Activated CD4-positive, alpha-beta T cell treated with anti-CD3 and anti-CD28 coated beads, Interleukin-2, amount 50 U/mL, for 1 hour (primary cell): Measurements from ENCODE around the gene EIF4G1.

Experiments
- DNase-seq: peaks from one replicate; pipeline ENCODE4 v3.0.0-alpha.2; 2020

EIF4G1 gene

DNA sequence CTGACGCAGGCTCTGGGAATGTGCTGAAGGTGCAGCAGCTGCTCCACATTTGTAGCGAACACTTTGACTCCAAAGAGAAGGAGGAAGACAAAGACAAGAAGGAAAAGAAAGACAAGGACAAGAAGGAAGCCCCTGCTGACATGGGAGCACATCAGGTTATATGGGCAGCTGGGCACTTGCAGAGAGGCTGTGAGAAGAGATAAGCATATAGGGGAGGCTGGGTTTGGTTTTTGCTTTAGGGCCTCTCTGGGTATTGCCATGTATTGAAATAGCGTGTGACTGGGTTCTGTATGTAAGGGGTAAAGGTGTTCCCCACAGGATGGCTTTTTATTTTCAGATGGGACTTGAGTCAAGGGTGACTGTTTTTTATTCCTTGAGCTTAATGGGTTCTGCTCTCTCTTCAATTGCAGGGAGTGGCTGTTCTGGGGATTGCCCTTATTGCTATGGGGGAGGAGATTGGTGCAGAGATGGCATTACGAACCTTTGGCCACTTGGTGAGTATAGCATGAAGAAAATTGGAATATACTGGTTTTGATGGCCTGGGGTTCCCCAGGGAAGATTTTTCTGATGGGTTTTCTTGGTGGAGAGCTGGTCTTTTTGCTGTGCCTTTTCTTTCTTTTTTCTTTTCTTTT lies 7.9 kb upstream of the EIF4G1 start:
- no peak for DNase-seq

DNA sequence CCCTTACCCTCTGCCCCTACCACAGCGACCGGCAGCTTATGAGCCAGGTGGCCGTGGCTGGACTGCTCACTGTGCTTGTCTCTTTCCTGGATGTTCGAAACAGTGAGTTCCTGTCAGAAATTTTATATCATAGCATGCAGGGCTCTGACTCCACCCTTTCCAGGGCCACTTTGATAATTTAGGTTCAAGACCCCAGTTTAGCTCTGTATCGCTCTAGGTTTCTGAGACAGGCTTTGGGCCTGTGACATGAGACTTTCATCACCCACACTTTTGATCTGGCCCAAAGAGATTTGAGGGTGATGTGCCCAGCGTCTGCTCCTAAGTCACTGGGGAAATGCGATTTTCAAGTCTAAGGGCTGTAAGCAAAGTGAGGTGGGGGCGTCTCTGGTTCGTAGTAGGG lies 6.5 kb upstream of the EIF4G1 start:
- DNase-seq: no peak

DNA sequence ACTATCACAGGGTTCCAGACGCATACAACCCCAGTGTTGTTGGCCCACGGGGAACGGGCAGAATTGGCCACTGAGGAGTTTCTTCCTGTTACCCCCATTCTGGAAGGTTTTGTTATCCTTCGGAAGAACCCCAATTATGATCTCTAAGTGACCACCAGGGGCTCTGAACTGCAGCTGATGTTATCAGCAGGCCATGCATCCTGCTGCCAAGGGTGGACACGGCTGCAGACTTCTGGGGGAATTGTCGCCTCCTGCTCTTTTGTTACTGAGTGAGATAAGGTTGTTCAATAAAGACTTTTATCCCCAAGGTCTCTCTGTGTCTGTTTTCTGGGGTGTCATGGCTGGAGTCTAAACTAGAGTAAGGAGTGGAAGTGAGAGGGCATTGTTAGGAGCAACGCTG lies 5.7 kb upstream of the EIF4G1 start:
- DNase-seq: no peak

DNA sequence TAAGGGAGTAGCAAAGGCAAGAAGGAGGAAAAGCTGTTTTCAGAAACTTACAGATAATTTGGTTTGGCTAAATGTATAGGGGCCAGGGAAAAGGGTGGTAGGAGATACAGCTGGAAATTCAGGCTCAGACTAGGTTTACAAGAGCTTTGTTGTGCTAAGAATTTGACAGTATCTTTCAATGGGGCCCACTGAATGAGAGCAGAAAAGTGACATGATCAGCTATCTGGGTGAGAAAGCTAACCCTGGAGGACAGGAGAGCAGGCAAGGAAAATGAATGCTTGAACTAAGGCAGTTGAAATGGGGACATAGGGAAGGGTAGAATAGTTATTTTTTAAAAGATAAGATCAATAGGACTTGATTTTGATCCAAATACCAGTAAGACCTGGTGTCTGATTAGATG lies 2.8 kb upstream of the EIF4G1 start:
- no peak for DNase-seq

DNA sequence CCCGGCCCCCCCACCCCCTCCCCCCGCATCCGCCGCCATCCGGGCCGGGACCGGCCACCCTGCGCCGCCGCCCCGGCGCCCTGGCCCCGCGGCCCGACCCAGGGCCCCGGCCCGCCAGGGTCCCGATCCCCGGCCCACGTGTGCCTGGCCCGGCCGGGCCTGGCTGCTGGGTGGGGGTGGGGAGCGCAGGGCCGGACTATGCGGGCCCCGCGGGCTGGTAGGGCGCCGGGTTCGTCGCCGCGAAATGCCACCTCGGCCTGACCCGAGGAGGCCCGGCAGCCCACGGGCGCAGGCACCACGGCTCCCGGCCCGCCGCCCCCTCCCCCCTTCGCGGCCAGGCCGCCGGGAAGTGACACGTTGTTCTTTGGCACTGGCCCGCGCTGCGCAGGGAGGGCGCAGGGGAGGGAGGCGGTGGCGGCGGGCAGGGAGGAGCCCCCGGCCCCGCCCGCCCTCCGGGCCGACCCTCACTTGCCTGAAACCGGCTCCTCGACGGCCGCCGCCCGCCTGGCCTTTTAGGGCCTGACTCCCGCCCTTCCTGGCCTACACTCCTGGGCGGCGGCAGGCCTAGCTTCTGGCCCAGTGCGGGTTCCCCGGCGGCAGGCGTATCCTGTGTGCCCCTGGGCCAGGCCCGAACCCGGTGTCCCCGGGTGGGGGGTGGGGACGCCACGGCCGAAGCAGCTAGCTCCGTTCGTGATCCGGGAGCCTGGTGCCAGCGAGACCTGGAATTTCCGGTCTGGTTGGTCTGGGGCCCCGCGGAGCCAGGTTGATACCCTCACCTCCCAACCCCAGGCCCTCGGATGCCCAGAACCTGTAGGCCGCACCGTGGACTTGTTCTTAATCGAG lies 515 bp downstream of the EIF4G1 start:
- DNase-seq: peak; percentile 62

DNA sequence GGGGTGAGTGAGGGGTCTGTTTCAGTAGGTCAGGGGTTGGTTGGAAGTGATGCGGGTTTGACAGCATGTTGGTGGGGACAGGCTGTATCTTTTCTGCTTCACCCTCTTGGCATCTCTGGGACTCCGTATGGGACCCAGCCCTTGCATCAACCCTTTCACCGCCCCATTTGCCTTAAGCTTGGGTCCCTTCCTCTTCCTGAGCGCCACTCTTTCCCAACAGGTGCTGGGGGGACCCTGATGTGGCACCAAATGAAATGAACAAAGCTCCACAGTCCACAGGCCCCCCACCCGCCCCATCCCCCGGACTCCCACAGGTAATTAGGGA lies 1.1 kb downstream of the EIF4G1 start:
- no peak for DNase-seq

DNA sequence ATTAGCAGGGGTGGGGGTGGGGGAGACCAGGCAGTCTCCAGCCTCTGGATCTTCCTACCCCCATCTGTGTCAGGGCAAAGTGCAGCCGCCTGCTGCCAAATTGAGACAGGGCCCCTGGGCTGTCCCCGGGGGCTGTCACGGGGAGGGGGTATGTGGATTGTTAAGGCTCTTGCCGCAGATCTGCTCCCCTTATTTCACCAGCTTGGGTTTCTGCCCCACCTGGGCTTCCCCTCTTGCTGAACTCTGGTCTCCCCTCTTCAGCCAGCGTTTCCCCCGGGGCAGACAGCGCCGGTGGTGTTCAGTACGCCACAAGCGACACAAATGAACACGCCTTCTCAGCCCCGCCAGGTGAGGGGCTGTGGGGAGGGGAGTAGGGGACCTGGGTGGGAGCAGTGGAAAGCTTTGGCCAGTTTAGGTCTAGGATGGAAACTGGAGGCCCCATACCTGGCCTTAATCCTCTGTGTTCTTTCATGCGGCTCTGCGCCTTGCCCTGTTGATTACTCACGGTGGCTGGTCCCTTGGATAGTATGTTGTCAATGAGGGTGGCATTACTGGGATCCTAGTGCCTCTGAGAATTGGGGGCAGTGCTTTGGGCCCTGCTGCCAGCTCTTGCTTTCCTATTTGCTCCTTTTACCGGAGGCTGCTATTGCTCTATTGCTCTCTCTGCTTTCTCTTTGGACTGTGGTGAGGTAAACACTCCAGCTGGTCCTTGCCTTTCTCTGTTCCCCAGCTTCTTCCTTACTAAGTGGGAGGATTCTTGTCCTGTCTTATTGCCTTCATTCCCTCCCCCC lies 1.7 kb downstream of the EIF4G1 start:
- DNase-seq: no peak

DNA sequence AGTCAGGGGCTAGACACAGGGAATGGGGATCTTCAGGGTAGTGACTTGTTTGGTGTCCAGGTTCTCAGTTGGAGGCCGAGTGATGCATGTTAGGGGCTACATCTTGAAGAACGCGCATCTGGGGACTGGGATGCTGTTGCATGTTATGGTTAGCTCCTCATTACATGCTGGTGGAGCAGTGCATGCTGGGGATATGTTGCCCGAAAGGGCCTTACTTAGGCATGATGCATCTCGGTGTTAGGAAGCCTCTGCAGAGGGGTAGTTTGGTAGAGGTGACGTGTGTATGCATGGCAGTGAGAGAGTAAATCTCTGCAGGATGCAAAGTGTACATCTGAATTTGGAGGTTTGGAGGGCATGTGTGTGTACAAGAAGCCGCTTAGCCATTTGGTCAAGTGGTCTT lies 2.4 kb downstream of the EIF4G1 start:
- DNase-seq: no peak

DNA sequence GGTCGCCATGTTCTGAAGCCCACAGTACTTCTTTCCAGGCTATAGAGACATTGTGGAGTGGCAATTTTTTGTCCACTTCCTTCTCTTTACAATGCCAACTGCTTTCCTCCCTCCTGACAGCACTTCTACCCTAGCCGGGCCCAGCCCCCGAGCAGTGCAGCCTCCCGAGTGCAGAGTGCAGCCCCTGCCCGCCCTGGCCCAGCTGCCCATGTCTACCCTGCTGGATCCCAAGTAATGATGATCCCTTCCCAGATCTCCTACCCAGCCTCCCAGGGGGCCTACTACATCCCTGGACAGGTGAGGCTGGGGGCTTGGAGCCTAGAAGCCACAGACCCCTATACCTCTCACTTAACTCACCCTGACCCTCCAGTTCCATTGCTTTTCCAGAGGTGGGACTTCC lies 2.8 kb downstream of the EIF4G1 start:
- DNase-seq: no peak

DNA sequence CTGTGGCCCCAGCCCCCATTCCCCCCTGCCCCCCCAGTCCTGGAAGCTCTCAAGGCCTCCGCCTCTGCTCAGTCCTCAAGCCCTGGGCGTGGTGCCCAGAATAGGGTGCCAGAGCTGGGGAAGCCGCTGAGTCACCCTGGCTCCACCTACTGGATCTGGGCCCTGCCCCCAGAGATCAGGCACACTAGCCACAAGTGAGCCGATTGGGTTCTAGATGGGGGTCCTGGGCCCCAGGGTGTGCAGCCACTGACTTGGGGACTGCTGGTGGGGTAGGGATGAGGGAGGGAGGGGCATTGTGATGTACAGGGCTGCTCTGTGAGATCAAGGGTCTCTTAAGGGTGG lies 5.7 kb downstream of the EIF4G1 start:
- peak; percentile 38 for DNase-seq

DNA sequence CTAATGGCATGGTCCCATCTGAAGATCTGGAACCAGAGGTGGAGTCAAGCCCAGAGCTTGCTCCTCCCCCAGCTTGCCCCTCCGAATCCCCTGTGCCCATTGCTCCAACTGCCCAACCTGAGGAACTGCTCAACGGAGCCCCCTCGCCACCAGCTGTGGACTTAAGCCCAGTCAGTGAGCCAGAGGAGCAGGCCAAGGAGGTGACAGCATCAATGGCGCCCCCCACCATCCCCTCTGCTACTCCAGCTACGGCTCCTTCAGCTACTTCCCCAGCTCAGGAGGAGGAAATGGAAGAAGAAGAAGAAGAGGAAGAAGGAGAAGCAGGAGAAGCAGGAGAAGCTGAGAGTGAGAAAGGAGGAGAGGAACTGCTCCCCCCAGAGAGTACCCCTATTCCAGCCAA lies 7.3 kb downstream of the EIF4G1 start:
- DNase-seq: no peak

DNA sequence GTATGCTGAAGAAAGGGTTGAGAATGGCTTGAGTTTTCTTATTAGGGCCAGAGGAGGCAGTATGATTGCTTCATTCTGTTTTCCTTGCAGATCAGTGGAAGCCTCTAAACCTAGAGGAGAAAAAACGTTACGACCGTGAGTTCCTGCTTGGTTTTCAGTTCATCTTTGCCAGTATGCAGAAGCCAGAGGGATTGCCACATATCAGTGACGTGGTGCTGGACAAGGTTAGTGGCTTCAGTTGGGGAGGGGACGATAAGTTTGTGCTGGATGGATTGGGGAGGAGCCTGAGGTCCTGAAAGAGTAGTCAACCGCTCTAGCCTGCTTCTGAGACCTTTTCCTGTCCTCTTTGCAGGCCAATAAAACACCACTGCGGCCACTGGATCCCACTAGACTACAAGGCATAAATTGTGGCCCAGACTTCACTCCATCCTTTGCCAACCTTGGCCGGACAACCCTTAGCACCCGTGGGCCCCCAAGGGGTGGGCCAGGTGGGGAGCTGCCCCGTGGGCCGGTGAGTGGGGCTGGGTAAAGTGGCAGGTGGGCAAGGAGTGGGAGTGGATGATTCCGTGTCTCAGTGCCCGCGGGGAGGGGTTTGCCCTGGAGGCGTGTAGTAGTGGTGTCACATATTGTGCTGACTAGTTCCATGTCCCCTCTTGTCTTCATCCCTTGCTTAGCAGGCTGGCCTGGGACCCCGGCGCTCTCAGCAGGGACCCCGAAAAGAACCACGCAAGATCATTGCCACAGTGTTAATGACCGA lies 8.5 kb downstream of the EIF4G1 start:
- no peak for DNase-seq

DNA sequence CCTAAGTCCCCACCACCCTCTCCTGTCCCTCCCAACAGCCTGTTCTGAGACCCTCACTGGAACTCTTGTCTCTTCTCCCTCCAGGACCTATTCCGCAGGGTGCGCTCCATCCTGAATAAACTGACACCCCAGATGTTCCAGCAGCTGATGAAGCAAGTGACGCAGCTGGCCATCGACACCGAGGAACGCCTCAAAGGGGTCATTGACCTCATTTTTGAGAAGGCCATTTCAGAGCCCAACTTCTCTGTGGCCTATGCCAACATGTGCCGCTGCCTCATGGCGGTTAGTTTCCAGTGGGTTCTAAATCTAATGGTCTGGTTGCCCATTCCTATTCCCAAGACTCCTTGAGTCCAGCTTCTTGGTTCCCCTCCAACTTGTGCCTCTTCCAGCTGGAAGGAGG lies 9.3 kb downstream of the EIF4G1 start:
- no peak for DNase-seq

DNA sequence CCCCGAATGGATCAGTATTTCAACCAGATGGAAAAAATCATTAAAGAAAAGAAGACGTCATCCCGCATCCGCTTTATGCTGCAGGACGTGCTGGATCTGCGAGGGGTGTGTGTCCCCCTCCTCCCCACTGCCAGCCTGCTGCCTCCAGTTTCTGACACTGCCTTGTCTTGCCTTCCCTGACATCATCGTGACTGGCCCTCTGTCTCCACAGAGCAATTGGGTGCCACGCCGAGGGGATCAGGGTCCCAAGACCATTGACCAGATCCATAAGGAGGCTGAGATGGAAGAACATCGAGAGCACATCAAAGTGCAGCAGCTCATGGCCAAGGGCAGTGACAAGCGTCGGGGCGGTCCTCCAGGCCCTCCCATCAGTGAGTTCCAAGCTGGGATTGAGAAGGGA lies 10.9 kb downstream of the EIF4G1 start:
- DNase-seq: no peak

DNA sequence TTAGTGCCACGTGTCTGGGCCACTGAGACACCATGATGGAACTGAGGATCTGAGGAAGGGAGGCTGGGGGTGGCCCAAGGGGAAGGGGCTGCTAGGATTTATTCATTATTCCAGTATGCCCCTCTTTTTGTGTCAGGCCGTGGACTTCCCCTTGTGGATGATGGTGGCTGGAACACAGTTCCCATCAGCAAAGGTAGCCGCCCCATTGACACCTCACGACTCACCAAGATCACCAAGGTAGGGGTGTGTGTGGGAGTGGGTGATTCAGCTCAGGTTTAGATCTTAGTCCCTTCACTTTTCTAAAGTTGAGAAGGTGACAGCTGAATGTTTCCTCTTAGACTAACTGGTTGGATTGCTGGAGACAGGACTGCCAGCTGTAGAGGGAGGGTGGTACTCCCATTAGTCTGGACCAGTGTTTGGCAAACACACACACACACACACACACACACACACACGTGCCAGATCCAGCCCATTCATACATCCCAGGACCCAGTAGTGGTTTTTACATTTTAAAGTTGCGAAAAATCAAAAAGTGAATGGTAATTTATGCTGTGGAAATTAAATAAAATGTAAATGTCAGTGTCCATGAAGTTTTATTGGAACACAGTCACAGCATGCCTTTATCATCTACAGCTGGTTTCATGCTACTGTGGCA lies 11.4 kb downstream of the EIF4G1 start:
- no peak for DNase-seq

DNA sequence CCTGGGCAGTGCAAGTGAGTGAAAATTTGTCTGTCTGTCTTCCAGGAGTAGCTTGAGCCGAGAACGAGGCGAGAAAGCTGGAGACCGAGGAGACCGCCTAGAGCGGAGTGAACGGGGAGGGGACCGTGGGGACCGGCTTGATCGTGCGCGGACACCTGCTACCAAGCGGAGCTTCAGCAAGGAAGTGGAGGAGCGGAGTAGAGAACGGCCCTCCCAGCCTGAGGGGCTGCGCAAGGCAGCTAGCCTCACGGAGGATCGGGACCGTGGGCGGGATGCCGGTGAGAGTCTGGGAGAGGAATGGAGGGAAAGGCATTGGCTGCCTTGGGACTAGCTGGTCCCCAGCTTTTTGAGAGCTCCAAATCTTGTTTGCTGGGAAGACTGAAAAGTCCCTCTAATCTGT lies 12.8 kb downstream of the EIF4G1 start:
- DNase-seq: no peak

DNA sequence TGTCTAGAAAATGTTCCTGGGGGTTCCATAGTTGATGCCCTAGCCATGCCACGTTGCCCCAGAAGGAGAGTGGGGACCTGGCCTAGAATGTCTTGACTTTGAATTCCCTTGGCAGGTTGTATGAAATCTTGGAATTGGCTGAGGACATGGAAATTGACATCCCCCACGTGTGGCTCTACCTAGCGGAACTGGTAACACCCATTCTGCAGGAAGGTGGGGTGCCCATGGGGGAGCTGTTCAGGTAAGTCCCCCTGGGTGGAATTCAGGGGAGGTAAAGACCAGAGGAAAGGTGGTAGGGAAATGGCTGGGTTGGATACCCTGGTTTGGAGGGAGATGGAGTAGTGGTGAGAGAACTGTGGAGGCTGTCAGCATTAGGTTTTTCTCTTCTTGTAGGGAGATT lies 14.1 kb downstream of the EIF4G1 start:
- no peak for DNase-seq

DNA sequence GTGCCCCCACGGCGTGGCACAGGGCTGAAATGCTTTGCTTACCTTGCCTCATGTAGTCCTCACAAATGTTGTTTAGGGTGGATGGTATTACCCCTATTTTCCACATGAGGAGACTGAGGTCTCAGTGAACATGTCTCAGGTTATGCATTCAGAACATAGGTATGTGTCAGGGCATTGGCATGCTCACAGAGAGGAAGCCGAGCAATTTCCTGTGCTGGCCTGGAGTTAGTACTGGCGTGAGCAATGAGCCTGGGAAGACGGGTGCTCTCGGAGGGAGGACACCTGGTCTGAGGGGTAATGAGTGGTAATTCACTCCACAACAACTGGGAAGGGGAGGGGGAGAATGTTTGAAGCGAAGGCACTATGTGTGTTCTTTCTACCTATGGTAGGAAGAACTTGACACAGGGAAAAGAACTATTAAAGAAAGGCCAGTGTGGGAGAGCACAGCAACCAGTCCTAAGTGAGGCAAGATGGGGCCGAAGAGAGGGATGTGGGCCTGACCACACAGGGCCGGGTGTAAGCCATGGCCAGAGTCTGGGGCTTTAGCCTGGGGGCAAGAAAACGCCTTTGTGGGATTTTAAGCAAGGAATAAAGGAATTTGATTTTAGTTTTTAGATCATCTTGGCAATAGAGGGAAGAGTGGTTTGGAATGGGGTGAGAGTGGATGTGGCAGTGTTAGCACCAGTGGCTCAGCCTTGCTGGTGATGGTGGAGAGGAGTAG lies 18.1 kb downstream of the EIF4G1 start:
- DNase-seq: no peak

DNA sequence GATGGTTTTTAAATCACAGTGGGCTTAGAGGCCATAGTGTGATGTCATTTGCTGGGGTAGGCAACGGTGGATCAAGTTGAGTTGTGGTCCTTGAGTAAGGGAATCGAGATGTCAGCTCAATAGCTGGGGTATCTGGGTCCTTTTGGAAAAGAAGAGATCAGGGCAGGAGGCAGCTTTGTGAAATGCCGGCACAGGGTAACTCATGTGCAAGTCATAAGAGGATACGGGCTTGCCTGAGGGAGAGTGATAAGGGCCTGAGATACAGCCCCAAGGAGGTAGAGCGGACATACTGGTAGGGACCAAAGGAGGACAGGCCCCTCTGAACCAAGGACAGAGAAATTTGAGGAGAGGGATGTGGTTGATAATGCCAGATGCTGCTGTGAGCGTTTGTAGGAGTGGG lies 18.8 kb downstream of the EIF4G1 start:
- DNase-seq: no peak

DNA sequence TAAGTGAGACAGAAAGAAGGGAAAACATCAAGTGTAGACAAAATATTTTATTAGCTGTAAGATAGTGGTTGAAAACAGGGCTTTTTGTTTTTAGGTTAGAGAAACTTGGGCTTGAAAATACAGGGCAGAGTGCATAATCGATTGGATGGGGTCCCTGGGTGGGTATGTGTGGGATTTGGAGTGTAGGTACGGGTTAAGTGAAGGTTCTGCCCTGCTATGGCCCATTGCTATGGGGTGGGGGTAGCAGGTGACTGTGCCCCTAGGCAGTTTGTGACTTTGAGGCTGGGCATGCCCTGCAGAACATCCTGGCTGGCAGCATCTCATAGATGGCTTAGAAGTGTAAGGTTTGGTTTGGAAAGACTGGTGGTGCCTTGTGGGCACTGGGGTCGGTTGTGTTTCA lies 19.3 kb downstream of the EIF4G1 start:
- DNase-seq: no peak

DNA sequence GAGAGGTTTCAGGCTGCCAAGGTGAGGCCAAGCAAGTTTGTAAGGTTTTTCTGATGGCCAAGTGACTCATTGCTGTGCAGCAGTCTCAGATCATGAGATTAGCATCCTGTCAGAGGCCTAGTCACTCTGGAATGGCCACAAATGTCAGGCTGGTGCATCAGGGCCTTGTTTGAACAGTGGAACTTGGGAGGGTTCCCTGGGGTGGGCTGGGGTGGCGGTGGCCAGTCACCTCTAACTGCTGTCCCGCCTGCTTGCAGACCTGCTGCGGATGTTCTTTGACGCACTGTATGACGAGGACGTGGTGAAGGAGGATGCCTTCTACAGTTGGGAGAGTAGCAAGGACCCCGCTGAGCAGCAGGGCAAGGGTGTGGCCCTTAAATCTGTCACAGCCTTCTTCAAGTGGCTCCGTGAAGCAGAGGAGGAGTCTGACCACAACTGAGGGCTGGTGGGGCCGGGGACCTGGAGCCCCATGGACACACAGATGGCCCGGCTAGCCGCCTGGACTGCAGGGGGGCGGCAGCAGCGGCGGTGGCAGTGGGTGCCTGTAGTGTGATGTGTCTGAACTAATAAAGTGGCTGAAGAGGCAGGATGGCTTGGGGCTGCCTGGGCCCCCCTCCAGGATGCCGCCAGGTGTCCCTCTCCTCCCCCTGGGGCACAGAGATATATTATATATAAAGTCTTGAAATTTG lies 20.2 kb downstream of the EIF4G1 start:
- DNase-seq: peak; percentile 32

DNA sequence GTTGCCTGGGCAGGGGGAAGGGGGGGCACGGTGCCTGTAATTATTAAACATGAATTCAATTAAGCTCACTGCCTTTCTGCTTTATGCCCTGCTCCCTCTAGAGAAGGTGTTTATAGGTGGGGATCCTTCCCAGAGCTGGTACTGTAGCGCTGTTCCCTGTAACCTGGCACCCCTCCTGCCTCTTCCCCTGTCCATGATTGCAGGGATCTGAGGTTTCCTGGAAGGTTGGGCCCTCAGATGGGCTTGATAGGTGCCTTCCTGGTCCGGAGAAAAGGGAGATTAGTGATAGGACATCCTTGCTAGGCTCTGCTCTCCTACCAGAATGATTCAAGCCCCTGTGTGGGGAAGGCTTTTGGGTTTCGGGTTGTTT lies 20.9 kb downstream of the EIF4G1 start:
- DNase-seq: no peak
